Liver (tissue), 9 donors: Measurements from ENCODE around the gene SKAP1. TPM values are rescaled to one million over a fixed set of nuclear protein-coding genes. Genes with fewer than 3 reads are reported as not detected.

Experiments
- DNase-seq: peaks from one replicate; pipeline ENCODE4 v3.0.0-alpha.2; 2017; ENCODE audit warnings: low spot score
- H3K27ac ChIP-seq, 2 donors: one replicate each; pipeline ENCODE4 v1.7.0; 2013; ENCODE audit warnings: inconsistent platforms in 2 of 2, low read length in 2 of 2, control low read depth in 1 of 2, low read depth in 1 of 2, mild to moderate bottlenecking in 1 of 2
- H3K27me3 ChIP-seq, 4 donors: one replicate each; pipeline versions ENCODE4 v1.6.1 to v1.7.0; 2013; ENCODE audit warnings: low read length in 3 of 4, inconsistent platforms in 1 of 4, mild to moderate bottlenecking in 1 of 4, moderate library complexity in 1 of 4; ENCODE audit not compliant: control insufficient read depth in 4 of 4, insufficient read depth in 4 of 4
- H3K36me3 ChIP-seq, 4 donors: one replicate each; pipeline versions ENCODE4 v1.6.1 to v1.7.0; 2013; ENCODE audit warnings: low read length in 3 of 4, mild to moderate bottlenecking in 3 of 4, low read depth in 1 of 4, moderate library complexity in 1 of 4; ENCODE audit not compliant: control insufficient read depth in 4 of 4, insufficient read depth in 3 of 4
- H3K4me1 ChIP-seq, 4 donors: one replicate each; pipeline versions ENCODE4 v1.6.1 to v1.7.0; 2013; ENCODE audit warnings: low read length in 3 of 4, mild to moderate bottlenecking in 3 of 4, moderate library complexity in 1 of 4; ENCODE audit not compliant: control insufficient read depth in 4 of 4, insufficient read depth in 4 of 4
- H3K4me3 ChIP-seq, 3 donors: one replicate each; pipeline versions ENCODE4 v1.6.1 to v1.7.0; 2013; ENCODE audit warnings: low read length in 3 of 3, control low read depth in 1 of 3, low read depth in 1 of 3, mild to moderate bottlenecking in 1 of 3
- H3K9ac ChIP-seq, 2 donors: one replicate each; pipeline ENCODE4 v1.7.0; 2013; ENCODE audit warnings: low read length in 2 of 2, mild to moderate bottlenecking in 2 of 2, moderate library complexity in 2 of 2, control low read depth in 1 of 2, low read depth in 1 of 2
- H3K9me3 ChIP-seq, 4 donors: one replicate each; pipeline versions ENCODE4 v1.6.1 to v1.7.0; 2013; ENCODE audit warnings: low read length in 3 of 4; ENCODE audit not compliant: control insufficient read depth in 4 of 4
- CTCF ChIP-seq: fragments of 150-350 bp; IDR thresholded peaks from 2 replicates; pipeline ENCODE4 v1.5.1; 2017; ENCODE audit warnings: improper control_type of control experiment, low read depth, low read length; ENCODE audit not compliant: missing input control
- FOXA1 ChIP-seq: IDR thresholded peaks from 2 replicates; pipeline ENCODE4 v1.6.1; 2016; ENCODE audit warnings: antibody characterized with exemption
- FOXA2 ChIP-seq: IDR thresholded peaks from 2 replicates; pipeline ENCODE4 v1.6.1; 2016; ENCODE audit warnings: antibody characterized with exemption
- GABPA ChIP-seq, 2 donors: IDR thresholded peaks in 1 of 2; conservative IDR thresholded peaks in 1 of 2; 2 replicates each; pipeline ENCODE4 v1.6.1; 2016; ENCODE audit warnings: antibody characterized with exemption in 2 of 2, mild to moderate bottlenecking in 1 of 2, moderate library complexity in 1 of 2
- HNF4A ChIP-seq, 2 donors: conservative IDR thresholded peaks; 2 replicates each; pipeline ENCODE4 v1.6.1; 2016; ENCODE audit warnings: antibody characterized with exemption in 2 of 2, mild to moderate bottlenecking in 2 of 2
- HNF4G ChIP-seq: IDR thresholded peaks from 2 replicates; pipeline ENCODE4 v1.6.1; 2016; ENCODE audit warnings: antibody characterized with exemption
- JUND ChIP-seq, 2 donors: IDR thresholded peaks; 2 replicates each; pipeline ENCODE4 v1.6.1; 2016; ENCODE audit warnings: antibody characterized with exemption in 2 of 2
- MAX ChIP-seq: IDR thresholded peaks from 2 replicates; pipeline ENCODE4 v1.6.1; 2016; ENCODE audit warnings: antibody characterized with exemption
- NR2F2 ChIP-seq: IDR thresholded peaks from 2 replicates; pipeline ENCODE4 v1.6.1; 2016; ENCODE audit warnings: antibody characterized with exemption
- RAD21 ChIP-seq, 2 donors: IDR thresholded peaks; 2 replicates each; pipeline ENCODE4 v1.6.1; 2016; ENCODE audit warnings: antibody characterized with exemption in 2 of 2, mild to moderate bottlenecking in 2 of 2
- REST ChIP-seq: IDR thresholded peaks from 2 replicates; pipeline ENCODE4 v1.6.1; 2016; ENCODE audit warnings: antibody characterized with exemption, mild to moderate bottlenecking
- RXRA ChIP-seq, 2 donors: IDR thresholded peaks; 2 replicates each; pipeline ENCODE4 v1.6.1; 2017 to 2018; ENCODE audit warnings: antibody characterized with exemption in 2 of 2, mild to moderate bottlenecking in 1 of 2
- SP1 ChIP-seq: IDR thresholded peaks from 2 replicates; pipeline ENCODE4 v1.6.1; 2018; ENCODE audit warnings: antibody characterized with exemption, mild to moderate bottlenecking
- TAF1 ChIP-seq: conservative IDR thresholded peaks from 2 replicates; pipeline ENCODE4 v1.6.1; 2016; ENCODE audit warnings: antibody characterized with exemption, mild to moderate bottlenecking
- ZBTB33 ChIP-seq: IDR thresholded peaks from 2 replicates; pipeline ENCODE4 v1.6.1; 2016; ENCODE audit warnings: antibody characterized with exemption
- WGBS: extraction: QIAGEN DNeasy Blood & Tissue Kit; methylation state at CpG from one replicate; pipeline ENCODE4 v1.1.7; 2013; 5-methylcytosine and 5-hydroxymethylcytosine counted together
- polyA plus RNA-seq, 2 donors: library from polyadenylated mRNA; stranded (reverse) in 1 of 2; unstranded in 1 of 2; fragments of 200-250 nt in 1 of 2; fragments of >200 nt in 1 of 2; fragmentation: Nextera tagmentation in 1 of 2; extraction: Ambion mirVana in 1 of 2; gene quantifications; one replicate each; pipeline versions ENCODE4 v1.2.1 to v1.2.3, GENCODE V29; 2013 to 2015
- total RNA-seq, 2 donors: library from RNA; depleted of rRNA; stranded (reverse); fragments of >200 nt; gene quantifications; one replicate each; pipeline ENCODE4 v1.2.3, GENCODE V29; 2014
- donor health status: healthy.
- donor health status: healthy.
- donor health status: healthy.
- donor health status: healthy.
- donor health status: healthy.

The SKAP1 gene
- total and polyA plus RNA-seq, 4 donors: 2.5 to 20.8 (median 11.3) TPM

- no peak for TF ChIP-seq GABPA (IDR thresholded peaks at IDR 0.05 in 1 of 2, conservative IDR thresholded peaks at IDR 0.05 in 1 of 2)
- no peak for TF ChIP-seq HNF4G
- TF ChIP-seq JUND (IDR thresholded peaks at IDR 0.05): no peak
- no peak for TF ChIP-seq FOXA2
- no peak for TF ChIP-seq FOXA1
- TF ChIP-seq SP1: no peak
- H3K4me1 ChIP-seq: no peaks in the 10 kb centered on the region
- no peaks in the 10 kb centered on the region for H3K27me3 ChIP-seq
- DNase-seq: no peak
- H3K36me3 ChIP-seq: peaks cover 4 to 37% (median 26%) of the 10 kb centered on the region in 4 donors
- no peak overlapping the region for H3K4me3 ChIP-seq
- no peak overlapping the region for H3K9ac ChIP-seq
- H3K27ac ChIP-seq: no peak overlapping the region
- 94% methylated on average over 4 of the region's 4 CpGs for WGBS
- no peaks in the 10 kb centered on the region for H3K9me3 ChIP-seq
Measured at GRCh38 chr17:48123776-48124388, 306.1 kb downstream of the SKAP1 start.

- no peaks in the 10 kb centered on the region for H3K4me1 ChIP-seq
- H3K4me3 ChIP-seq: no peak overlapping the region
- no peak overlapping the region for H3K9ac ChIP-seq
- no peaks in the 10 kb centered on the region for H3K9me3 ChIP-seq
- DNase-seq: no peak
- H3K27ac ChIP-seq: no peak overlapping the region
- TF ChIP-seq NR2F2 (no peak), TAF1 (no peak), FOXA2 (no peak), FOXA1 (no peak), ZBTB33 (no peak), GABPA (IDR thresholded peaks at IDR 0.05 in 1 of 2, conservative IDR thresholded peaks at IDR 0.05 in 1 of 2) (no peak), MAX (no peak), RAD21 (IDR thresholded peaks at IDR 0.05) (no peak), SP1 (no peak)
- H3K36me3 ChIP-seq: peaks cover 4 to 43% (median 30%) of the 10 kb centered on the region in 4 donors
- WGBS: 94% methylated on average over 6 of the region's 6 CpGs
- no peaks in the 10 kb centered on the region for H3K27me3 ChIP-seq
Measured at GRCh38 chr17:48123111-48123510, 306.9 kb downstream of the SKAP1 start.

- Histone ChIP-seq H3K4me3 (no peak overlapping the region), H3K9ac (no peak overlapping the region), H3K36me3 (peaks cover 4 to 47% (median 34%) of the 10 kb centered on the region in 4 donors), H3K9me3 (no peaks in the 10 kb centered on the region), H3K27ac (no peak overlapping the region), H3K27me3 (no peaks in the 10 kb centered on the region), H3K4me1 (no peaks in the 10 kb centered on the region)
- TF ChIP-seq JUND (IDR thresholded peaks at IDR 0.05): no peak
- no peak for TF ChIP-seq NR2F2
- TF ChIP-seq TAF1: no peak
- TF ChIP-seq FOXA1: no peak
- TF ChIP-seq GABPA (IDR thresholded peaks at IDR 0.05 in 1 of 2, conservative IDR thresholded peaks at IDR 0.05 in 1 of 2): no peak
- no peak for TF ChIP-seq REST
- no peak for TF ChIP-seq HNF4A (conservative IDR thresholded peaks at IDR 0.05)
- TF ChIP-seq FOXA2: no peak
- no peak for TF ChIP-seq SP1
- no peak for TF ChIP-seq RAD21 (IDR thresholded peaks at IDR 0.05)
- no peak for TF ChIP-seq CTCF
- TF ChIP-seq ZBTB33: no peak
- no peak for TF ChIP-seq RXRA (IDR thresholded peaks at IDR 0.05)
- DNase-seq: no peak
- WGBS: 95% methylated on average over 3 of the region's 3 CpGs
Measured at GRCh38 chr17:48122665-48123045, 307.4 kb downstream of the SKAP1 start.
